Astrocyte (in vitro differentiated cells and primary cell): ENCODE results near the gene LHPP. TPM values are rescaled to one million over a fixed set of nuclear protein-coding genes. Genes with fewer than 3 reads are reported as not detected.

Experiments used
- DNase-seq: peaks from one replicate; pipeline ENCODE4 v3.0.0-alpha.2; 2010; ENCODE audit warnings: low read depth
- FAIRE-seq: peaks from 2 replicates; lab custom pipeline; 2011; peaks lifted over from hg19 to GRCh38; lab: Jason Lieb, UNC
- H2AFZ ChIP-seq: 2 replicates; pipeline ENCODE4 v1.6.0; 2012; ENCODE audit warnings: low read depth, low read length, inconsistent platforms
- H3K27ac ChIP-seq: 2 replicates; pipeline ENCODE4 v1.5.1; 2011; ENCODE audit warnings: low read depth, low read length, inconsistent platforms
- H3K27me3 ChIP-seq: 2 replicates; pipeline ENCODE4 v1.6.0; 2011; ENCODE audit warnings: low read length, inconsistent platforms; ENCODE audit not compliant: insufficient read depth
- H3K36me3 ChIP-seq: 2 replicates; pipeline ENCODE4 v1.5.1; 2011; ENCODE audit warnings: low read length, inconsistent platforms; ENCODE audit not compliant: insufficient read depth
- H3K4me1 ChIP-seq: 2 replicates; pipeline ENCODE4 v1.5.1; 2011; ENCODE audit warnings: low read length, inconsistent platforms; ENCODE audit not compliant: insufficient read depth
- H3K4me2 ChIP-seq: 2 replicates; pipeline ENCODE4 v1.6.0; 2012; ENCODE audit warnings: low read length, inconsistent platforms
- H3K4me3 ChIP-seq: 2 replicates; pipeline ENCODE4 v1.5.1; 2011; ENCODE audit warnings: low read depth, mild to moderate bottlenecking, low read length, inconsistent platforms; ENCODE audit not compliant: insufficient read depth
- H3K79me2 ChIP-seq: 2 replicates; pipeline ENCODE4 v1.6.0; 2012; ENCODE audit warnings: mild to moderate bottlenecking, low read length, inconsistent platforms; ENCODE audit not compliant: insufficient read depth
- H3K9ac ChIP-seq: 2 replicates; pipeline ENCODE4 v1.6.0; 2012; ENCODE audit warnings: mild to moderate bottlenecking, low read length, inconsistent platforms
- H3K9me3 ChIP-seq: 2 replicates; pipeline ENCODE4 v1.5.1; 2012; ENCODE audit warnings: low read depth, mild to moderate bottlenecking, low read length, inconsistent platforms; ENCODE audit not compliant: insufficient read depth
- H4K20me1 ChIP-seq: 2 replicates; pipeline ENCODE4 v1.6.0; 2012; ENCODE audit warnings: low read length, inconsistent platforms; ENCODE audit not compliant: insufficient read depth
- H3K27ac Mint-ChIP-seq: one replicate; pipeline ENCODE4 v1.8.0; 2021; ENCODE audit warnings: mild to moderate bottlenecking, mixed read lengths; ENCODE audit not compliant: unreplicated experiment
- H3K27me3 Mint-ChIP-seq: one replicate; pipeline ENCODE4 v1.8.0; 2021; ENCODE audit warnings: low read depth, mixed read lengths; ENCODE audit not compliant: unreplicated experiment
- H3K36me3 Mint-ChIP-seq: one replicate; pipeline ENCODE4 v1.8.0; 2021; ENCODE audit warnings: low read depth, mixed read lengths; ENCODE audit not compliant: unreplicated experiment
- H3K4me1 Mint-ChIP-seq: one replicate; pipeline ENCODE4 v1.8.0; 2021; ENCODE audit warnings: low read depth, mixed read lengths; ENCODE audit not compliant: unreplicated experiment
- H3K4me3 Mint-ChIP-seq: one replicate; pipeline ENCODE4 v1.8.0; 2021; ENCODE audit warnings: mild to moderate bottlenecking, moderate library complexity, mixed read lengths; ENCODE audit not compliant: unreplicated experiment
- H3K9me3 Mint-ChIP-seq: one replicate; pipeline ENCODE4 v1.8.0; 2021; ENCODE audit warnings: mild to moderate bottlenecking, mixed read lengths; ENCODE audit not compliant: unreplicated experiment
- CTCF ChIP-seq: IDR thresholded peaks from 2 replicates; pipeline ENCODE4 v1.5.1; 2011; ENCODE audit warnings: low read depth, mild to moderate bottlenecking, inconsistent platforms, low read length, moderate library complexity; ENCODE audit not compliant: insufficient read depth
- EZH2 ChIP-seq: IDR thresholded peaks from 2 replicates; pipeline ENCODE4 v1.6.1; 2012; ENCODE audit warnings: mild to moderate bottlenecking, low read length, inconsistent platforms; ENCODE audit not compliant: insufficient read depth
- total RNA-seq: library from RNA; stranded (reverse); gene quantifications from 2 replicates; pipeline ENCODE4 v1.2.1, GENCODE V29; 2021

The LHPP gene
- total RNA-seq, 1 donor from 2014 or later: 6.9 TPM

DNA sequence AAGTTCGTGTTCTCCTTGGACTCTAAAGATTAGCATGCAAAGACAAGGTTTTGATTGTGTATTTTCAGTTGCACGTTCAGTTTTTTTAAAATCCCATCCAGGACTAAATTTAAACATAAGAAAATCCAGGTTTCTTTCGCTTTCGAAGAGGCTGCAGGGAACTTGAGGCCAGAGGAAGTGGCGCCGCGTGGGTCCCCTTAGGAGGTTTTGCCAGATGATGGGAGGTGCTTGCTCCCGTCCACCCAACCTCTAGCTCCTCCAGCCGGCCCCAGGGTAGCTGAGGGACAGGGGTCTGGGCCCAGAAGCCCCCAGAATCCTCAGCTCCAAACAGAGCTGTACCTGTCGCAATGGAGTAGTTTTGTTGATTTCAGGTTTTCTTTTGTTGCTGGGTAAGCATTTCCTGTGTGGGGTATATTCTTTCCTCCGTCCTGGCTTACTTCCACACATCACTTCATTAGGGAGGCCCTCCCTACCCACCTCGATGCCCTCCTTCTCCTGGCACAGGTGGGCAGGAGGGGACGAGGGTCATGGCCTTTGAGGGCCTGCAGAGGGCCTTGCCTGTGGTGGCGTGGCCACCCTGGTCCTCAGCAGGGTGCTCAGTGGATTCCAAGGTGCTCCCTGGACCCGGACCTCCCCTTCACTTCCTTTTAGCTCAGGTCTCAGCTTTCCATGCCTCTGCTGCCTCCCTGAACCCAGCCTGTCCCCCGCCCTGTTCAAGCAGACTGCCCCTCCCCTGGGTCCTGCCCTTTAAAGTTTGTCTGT lies 32.6 kb downstream of the LHPP start:
- FAIRE-seq (no peak), DNase-seq (no peak)
- Mint-ChIP-seq H3K4me3 (no peak overlapping the region), H3K27me3 (peaks cover 7% of the 10 kb centered on the region), H3K36me3 (peaks cover 11% of the 10 kb centered on the region), H3K27ac (no peak overlapping the region), H3K4me1 (no peaks in the 10 kb centered on the region), H3K9me3 (no peaks in the 10 kb centered on the region)
- Histone ChIP-seq H3K79me2 (no peaks in the 10 kb centered on the region), H3K36me3 (no peaks in the 10 kb centered on the region), H3K27ac (no peak overlapping the region), H3K4me1 (no peaks in the 10 kb centered on the region), H3K9me3 (no peaks in the 10 kb centered on the region), H3K4me2 (no peak overlapping the region), H4K20me1 (no peaks in the 10 kb centered on the region), H3K4me3 (no peak overlapping the region), H3K27me3 (no peaks in the 10 kb centered on the region), H3K9ac (no peak overlapping the region), H2AFZ (no peak overlapping the region)
- TF ChIP-seq EZH2: no peak
- TF ChIP-seq CTCF: no peak

GRCh38 chr10:124495162-124495561 lies 33.5 kb downstream of the LHPP start:
- no peaks in the 10 kb centered on the region for H4K20me1 ChIP-seq
- no peak overlapping the region for H2AFZ ChIP-seq
- Mint-ChIP-seq H3K27ac (no peak overlapping the region), H3K36me3 (peaks cover 11% of the 10 kb centered on the region), H3K4me3 (no peak overlapping the region), H3K27me3 (peaks cover 7% of the 10 kb centered on the region), H3K9me3 (no peaks in the 10 kb centered on the region), H3K4me1 (no peaks in the 10 kb centered on the region)
- H3K4me1 ChIP-seq: no peaks in the 10 kb centered on the region
- no peak overlapping the region for H3K27ac ChIP-seq
- H3K27me3 ChIP-seq: no peaks in the 10 kb centered on the region
- H3K4me3 ChIP-seq: no peak overlapping the region
- no peaks in the 10 kb centered on the region for H3K79me2 ChIP-seq
- no peaks in the 10 kb centered on the region for H3K36me3 ChIP-seq
- H3K4me2 ChIP-seq: no peak overlapping the region
- no peak for TF ChIP-seq CTCF
- no peak for TF ChIP-seq EZH2
- no peak for DNase-seq
- H3K9me3 ChIP-seq: no peaks in the 10 kb centered on the region
- FAIRE-seq: no peak
- H3K9ac ChIP-seq: no peak overlapping the region

GRCh38 chr10:124495725-124496124 lies 34.1 kb downstream of the LHPP start:
- no peak overlapping the region for H3K27ac ChIP-seq
- H3K4me3 ChIP-seq: no peak overlapping the region
- H3K4me1 ChIP-seq: no peaks in the 10 kb centered on the region
- FAIRE-seq: no peak
- Mint-ChIP-seq H3K36me3 (peaks cover 10% of the 10 kb centered on the region), H3K27me3 (peaks cover 7% of the 10 kb centered on the region), H3K4me3 (no peak overlapping the region), H3K4me1 (no peaks in the 10 kb centered on the region), H3K9me3 (peaks cover 4% of the 10 kb centered on the region), H3K27ac (no peak overlapping the region)
- H3K4me2 ChIP-seq: no peak overlapping the region
- DNase-seq: no peak
- no peaks in the 10 kb centered on the region for H3K9me3 ChIP-seq
- no peaks in the 10 kb centered on the region for H4K20me1 ChIP-seq
- no peak for TF ChIP-seq EZH2
- no peak for TF ChIP-seq CTCF
- no peak overlapping the region for H2AFZ ChIP-seq
- H3K36me3 ChIP-seq: no peaks in the 10 kb centered on the region
- H3K27me3 ChIP-seq: no peaks in the 10 kb centered on the region
- no peaks in the 10 kb centered on the region for H3K79me2 ChIP-seq
- H3K9ac ChIP-seq: no peak overlapping the region
